Keratinocyte (primary cell): ENCODE results near the gene BPIFA3. TPM values are rescaled to one million over a fixed set of nuclear protein-coding genes. Genes with fewer than 3 reads are reported as not detected.

ENCODE experiments used
- DNase-seq: peaks from one replicate; pipeline ENCODE4 v3.0.0-alpha.2; 2011; ENCODE audit warnings: low read depth, missing footprints, low spot score
- FAIRE-seq: peaks from 2 replicates; lab custom pipeline; 2011; peaks lifted over from hg19 to GRCh38; lab: Jason Lieb, UNC
- H2AFZ ChIP-seq: 2 replicates; pipeline ENCODE4 v1.6.0; 2012; ENCODE audit warnings: low read length, control low read depth, inconsistent platforms; ENCODE audit not compliant: control insufficient read depth
- H3K27ac ChIP-seq: 2 replicates; pipeline ENCODE4 v1.5.1; 2011; ENCODE audit warnings: low read length; ENCODE audit not compliant: control insufficient read depth, insufficient read depth
- H3K27me3 ChIP-seq: 3 replicates; pipeline ENCODE4 v1.6.0; 2011; ENCODE audit warnings: low read length; ENCODE audit not compliant: control insufficient read depth, insufficient read depth; ENCODE audit errors: extremely low read depth
- H3K36me3 ChIP-seq, 2 experiments: 2 replicates in 1 of 2; 3 replicates in 1 of 2; pipeline ENCODE4 v1.5.1; 2011; ENCODE audit warnings: low read length in 2 of 2, mild to moderate bottlenecking in 1 of 2; ENCODE audit not compliant: control insufficient read depth in 2 of 2, insufficient read depth in 2 of 2; ENCODE audit errors: extremely low read depth in 1 of 2
- H3K4me1 ChIP-seq: 3 replicates; pipeline ENCODE4 v1.5.1; 2011; ENCODE audit warnings: low read length; ENCODE audit not compliant: control insufficient read depth, insufficient read depth; ENCODE audit errors: extremely low read depth
- H3K4me2 ChIP-seq: 3 replicates; pipeline ENCODE4 v1.6.0; 2011; ENCODE audit warnings: low read depth, low read length; ENCODE audit not compliant: control insufficient read depth, insufficient read depth; ENCODE audit errors: extremely low read depth
- H3K4me3 ChIP-seq, 3 experiments: fragments of 200-600 bp in 1 of 3; sonication (generic) in 1 of 3; 2 replicates in 2 of 3; 3 replicates in 1 of 3; pipeline ENCODE4 v1.5.1; 2011 to 2016; ENCODE audit warnings: low read length in 3 of 3, mild to moderate bottlenecking in 3 of 3, control low read depth in 2 of 3, inconsistent platforms in 1 of 3, low read depth in 1 of 3, mixed read lengths in 1 of 3, mixed run types in 1 of 3, moderate library complexity in 1 of 3; ENCODE audit not compliant: control insufficient read depth in 2 of 3, insufficient read depth in 2 of 3; ENCODE audit errors: extremely low read depth in 1 of 3
- H3K79me2 ChIP-seq: 2 replicates; pipeline ENCODE4 v1.6.0; 2012; ENCODE audit warnings: low read length; ENCODE audit not compliant: control insufficient read depth, insufficient read depth
- H3K9ac ChIP-seq: 3 replicates; pipeline ENCODE4 v1.6.0; 2011; ENCODE audit warnings: low read length; ENCODE audit not compliant: control insufficient read depth, insufficient read depth; ENCODE audit errors: extremely low read depth
- H3K9me1 ChIP-seq: 3 replicates; pipeline ENCODE4 v1.6.0; 2011; ENCODE audit warnings: low read length; ENCODE audit not compliant: control insufficient read depth, insufficient read depth; ENCODE audit errors: extremely low read depth
- H3K9me3 ChIP-seq: 2 replicates; pipeline ENCODE4 v1.5.1; 2012; ENCODE audit warnings: low read depth, low read length; ENCODE audit not compliant: control insufficient read depth
- H4K20me1 ChIP-seq: 3 replicates; pipeline ENCODE4 v1.6.0; 2011; ENCODE audit warnings: low read length; ENCODE audit not compliant: control insufficient read depth, insufficient read depth; ENCODE audit errors: extremely low read depth
- EZH2 ChIP-seq: IDR thresholded peaks from one replicate; pipeline ENCODE4 v1.6.1; 2012; ENCODE audit warnings: inconsistent platforms, mild to moderate bottlenecking, low read length, moderate library complexity
- dilution Hi-C: fragments of 300-500 bp; cut with MboI; formaldehyde crosslinking; loops from one replicate; pipeline ENCODE4 v1.7.0; 2020; ENCODE audit warnings: low sequenced_read_pairs; ENCODE audit not compliant: extremely low pct_ligation_motif_present
- polyA plus RNA-seq, 5 experiments: library from polyadenylated mRNA; depleted of rRNA in 3 of 5; stranded (reverse) in 3 of 5; stranded (forward) in 1 of 5; unstranded in 1 of 5; fragments of >200 nt; gene quantifications; 1 replicate in 1 of 5; 2 replicates in 3 of 5; 3 replicates in 1 of 5; pipeline versions ENCODE4 v1.2.1 to v1.2.3, GENCODE V29; 2011 to 2012; ENCODE audit warnings: missing spikeins in 2 of 5, low read depth in 1 of 5, low replicate concordance in 1 of 5
- TF ChIP-seq, protein P1 (sequence below), 3 experiments: IDR thresholded peaks in 1 of 3; conservative IDR thresholded peaks in 1 of 3; optimal IDR thresholded peaks in 1 of 3; 2 replicates in 2 of 3; 3 replicates in 1 of 3; pipeline versions ENCODE3 to v1.5.1; 2011; ENCODE audit warnings: low read length in 3 of 3, mild to moderate bottlenecking in 3 of 3, moderate library complexity in 2 of 3, control low read depth in 1 of 3, inconsistent platforms in 1 of 3; ENCODE audit not compliant: insufficient read depth in 2 of 3; ENCODE audit errors: extremely low read depth in 1 of 3

Gene BPIFA3
- polyA plus RNA-seq, 1 donor (not counting 4 experiments of a cell fraction or from before 2014, with no cell fraction given) = not detected

DNA sequence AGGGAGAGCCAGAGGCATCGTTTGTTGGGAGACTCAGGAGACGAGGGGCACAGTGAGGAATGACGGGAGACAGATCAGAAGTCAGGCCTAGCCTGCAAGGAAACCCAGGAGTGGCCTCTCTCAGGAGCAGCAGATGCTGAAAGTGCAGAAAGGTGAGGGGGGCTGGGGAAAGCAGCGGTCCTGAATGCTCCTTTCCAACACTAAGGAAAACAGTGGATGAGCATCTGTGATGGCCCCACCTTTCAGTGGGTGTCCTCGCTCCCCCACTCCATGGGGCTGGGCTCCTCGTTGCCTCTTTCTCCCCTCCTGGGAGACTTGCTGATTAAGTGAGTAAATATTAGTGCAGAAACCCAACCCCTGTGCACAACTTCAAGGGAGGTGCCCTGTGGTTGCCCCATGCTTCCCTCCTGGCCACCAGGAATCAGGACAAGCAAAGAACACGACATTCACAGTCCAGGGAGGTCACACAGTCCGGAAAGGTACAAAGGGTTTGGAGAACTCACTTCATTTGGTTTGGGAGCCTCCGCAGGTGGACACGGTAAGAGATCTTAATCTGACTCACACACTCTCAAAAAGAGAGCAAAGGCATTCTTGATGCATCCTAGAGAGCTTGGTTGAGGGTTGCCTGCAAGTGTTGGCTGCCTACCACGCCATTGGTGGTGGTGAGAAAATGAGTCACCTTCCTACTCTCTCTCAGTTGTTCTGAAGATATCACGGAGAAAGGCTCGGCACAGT is 56.1 kb downstream of the BPIFA3 start:
- Histone ChIP-seq H3K9me1 (no peaks in the 10 kb centered on the region), H3K9me3 (no peaks in the 10 kb centered on the region), H3K9ac (no peak overlapping the region), H3K36me3 (no peaks in the 10 kb centered on the region), H3K4me1 (no peaks in the 10 kb centered on the region), H3K4me2 (no peak overlapping the region), H2AFZ (no peak overlapping the region), H3K27me3 (peaks cover 7% of the 10 kb centered on the region), H3K4me3 (no peak overlapping the region), H3K79me2 (no peaks in the 10 kb centered on the region), H4K20me1 (no peaks in the 10 kb centered on the region), H3K27ac (no peak overlapping the region)
- DNase-seq = no peak
- no peak for TF ChIP-seq EZH2
- TF ChIP-seq, protein P1, sequence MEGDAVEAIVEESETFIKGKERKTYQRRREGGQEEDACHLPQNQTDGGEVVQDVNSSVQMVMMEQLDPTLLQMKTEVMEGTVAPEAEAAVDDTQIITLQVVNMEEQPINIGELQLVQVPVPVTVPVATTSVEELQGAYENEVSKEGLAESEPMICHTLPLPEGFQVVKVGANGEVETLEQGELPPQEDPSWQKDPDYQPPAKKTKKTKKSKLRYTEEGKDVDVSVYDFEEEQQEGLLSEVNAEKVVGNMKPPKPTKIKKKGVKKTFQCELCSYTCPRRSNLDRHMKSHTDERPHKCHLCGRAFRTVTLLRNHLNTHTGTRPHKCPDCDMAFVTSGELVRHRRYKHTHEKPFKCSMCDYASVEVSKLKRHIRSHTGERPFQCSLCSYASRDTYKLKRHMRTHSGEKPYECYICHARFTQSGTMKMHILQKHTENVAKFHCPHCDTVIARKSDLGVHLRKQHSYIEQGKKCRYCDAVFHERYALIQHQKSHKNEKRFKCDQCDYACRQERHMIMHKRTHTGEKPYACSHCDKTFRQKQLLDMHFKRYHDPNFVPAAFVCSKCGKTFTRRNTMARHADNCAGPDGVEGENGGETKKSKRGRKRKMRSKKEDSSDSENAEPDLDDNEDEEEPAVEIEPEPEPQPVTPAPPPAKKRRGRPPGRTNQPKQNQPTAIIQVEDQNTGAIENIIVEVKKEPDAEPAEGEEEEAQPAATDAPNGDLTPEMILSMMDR (optimal IDR thresholded peaks at IDR 0.05 in 1 of 3, IDR thresholded peaks at IDR 0.05 in 1 of 3, conservative IDR thresholded peaks at IDR 0.05 in 1 of 3; ENCODE audit: extremely low read depth in 1 of 3, insufficient read depth in 2 of 3, low read length in 3 of 3) = no peak
- no peak for FAIRE-seq
- dilution Hi-C loops = no loop called here

GRCh38 chr20:33275215-33275614 is 58.1 kb downstream of the BPIFA3 start:
- Histone ChIP-seq H3K4me3 (no peak overlapping the region), H3K36me3 (no peaks in the 10 kb centered on the region), H3K27me3 (peaks cover 7% of the 10 kb centered on the region), H3K9me1 (no peaks in the 10 kb centered on the region), H4K20me1 (no peaks in the 10 kb centered on the region), H2AFZ (no peak overlapping the region), H3K4me1 (no peaks in the 10 kb centered on the region), H3K27ac (no peak overlapping the region), H3K9me3 (no peaks in the 10 kb centered on the region), H3K4me2 (no peak overlapping the region), H3K79me2 (no peaks in the 10 kb centered on the region), H3K9ac (no peak overlapping the region)
- FAIRE-seq (no peak), DNase-seq (no peak)
- dilution Hi-C loops = no loop called here
- no peak for TF ChIP-seq EZH2
- TF ChIP-seq, protein P1 (optimal IDR thresholded peaks at IDR 0.05 in 1 of 3, IDR thresholded peaks at IDR 0.05 in 1 of 3, conservative IDR thresholded peaks at IDR 0.05 in 1 of 3; ENCODE audit: extremely low read depth in 1 of 3, insufficient read depth in 2 of 3, low read length in 3 of 3) = no peak
